Measurements from ENCODE around the gene TANC2. TPM values are rescaled to one million over a fixed set of nuclear protein-coding genes. Genes with fewer than 3 reads are reported as not detected.

Gene TANC2
- total and polyA plus RNA-seq, 9 of the 15 experiments (the other 6 are each of a cell fraction or from before 2014, with no cell fraction given) = 0.46 to 7.8 (median 4.5) TPM

DNA sequence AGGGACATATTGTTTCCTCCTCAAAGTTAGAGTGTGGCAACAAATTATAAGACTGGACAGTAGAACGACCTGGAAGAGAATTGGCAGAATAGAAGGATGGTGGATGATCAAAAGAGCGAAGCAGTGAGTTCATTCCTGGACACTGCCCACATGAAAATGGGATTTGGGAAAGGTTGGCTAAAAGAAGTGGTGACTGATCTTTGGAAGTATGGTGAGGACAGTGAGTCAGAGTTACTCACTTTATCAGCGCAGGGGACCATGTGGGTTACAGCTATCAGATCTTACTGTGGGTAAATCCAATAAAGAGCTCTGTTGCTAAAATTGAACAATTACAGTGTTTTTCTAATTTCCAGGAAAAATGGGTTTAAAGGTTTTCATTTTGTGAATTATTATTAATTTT lies 2.7 kb upstream of the TANC2 start (continued):
- TF ChIP-seq, protein P1, sequence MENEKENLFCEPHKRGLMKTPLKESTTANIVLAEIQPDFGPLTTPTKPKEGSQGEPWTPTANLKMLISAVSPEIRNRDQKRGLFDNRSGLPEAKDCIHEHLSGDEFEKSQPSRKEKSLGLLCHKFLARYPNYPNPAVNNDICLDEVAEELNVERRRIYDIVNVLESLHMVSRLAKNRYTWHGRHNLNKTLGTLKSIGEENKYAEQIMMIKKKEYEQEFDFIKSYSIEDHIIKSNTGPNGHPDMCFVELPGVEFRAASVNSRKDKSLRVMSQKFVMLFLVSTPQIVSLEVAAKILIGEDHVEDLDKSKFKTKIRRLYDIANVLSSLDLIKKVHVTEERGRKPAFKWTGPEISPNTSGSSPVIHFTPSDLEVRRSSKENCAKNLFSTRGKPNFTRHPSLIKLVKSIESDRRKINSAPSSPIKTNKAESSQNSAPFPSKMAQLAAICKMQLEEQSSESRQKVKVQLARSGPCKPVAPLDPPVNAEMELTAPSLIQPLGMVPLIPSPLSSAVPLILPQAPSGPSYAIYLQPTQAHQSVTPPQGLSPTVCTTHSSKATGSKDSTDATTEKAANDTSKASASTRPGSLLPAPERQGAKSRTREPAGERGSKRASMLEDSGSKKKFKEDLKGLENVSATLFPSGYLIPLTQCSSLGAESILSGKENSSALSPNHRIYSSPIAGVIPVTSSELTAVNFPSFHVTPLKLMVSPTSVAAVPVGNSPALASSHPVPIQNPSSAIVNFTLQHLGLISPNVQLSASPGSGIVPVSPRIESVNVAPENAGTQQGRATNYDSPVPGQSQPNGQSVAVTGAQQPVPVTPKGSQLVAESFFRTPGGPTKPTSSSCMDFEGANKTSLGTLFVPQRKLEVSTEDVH (IDR thresholded peaks at IDR 0.05; ENCODE audit: low read depth, partially characterized antibody) = no peak
- peak; percentile 75 for TF ChIP-seq SMARCA4 (IDR thresholded peaks at IDR 0.05)

DNA sequence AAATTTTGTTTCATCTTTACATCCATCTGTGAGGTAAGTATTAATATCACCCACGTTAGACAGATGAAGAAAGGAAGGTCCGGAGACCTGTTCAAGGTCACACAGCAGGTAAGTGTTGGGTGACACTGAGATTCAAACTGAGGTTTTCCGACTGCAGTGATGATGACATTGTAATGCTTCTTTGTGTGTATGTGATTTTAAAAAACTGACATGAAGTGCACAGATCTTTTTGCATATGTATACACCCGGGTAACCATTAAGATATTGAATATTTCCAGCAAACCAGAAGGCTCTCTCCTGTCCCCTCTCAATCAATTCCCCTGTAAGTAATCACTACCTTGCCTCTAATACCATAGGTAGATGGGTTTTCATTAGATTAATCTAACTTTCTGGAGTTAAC lies 1.5 kb upstream of the TANC2 start:
- 54% methylated on average over 4 of the region's 4 CpGs for WGBS (ENCODE audit: insufficient coverage, low coverage, missing lambda C conversion rate)
- FAIRE-seq (no peak), DNase-seq (ENCODE audit: extremely low read depth in 1 of 4, low spot score in 3 of 4) (no peak), ATAC-seq (no peak)
- H3K27me3 ChIP-seq (ENCODE audit: control insufficient read depth in 2 of 2, insufficient read depth in 2 of 2, low read length in 2 of 2) = peaks cover 0 to 3% of the 10 kb centered on the region in 2 experiments; a peak in 1 of 5 replicates
- in situ Hi-C loops (cut with MboI) = loop anchor here (25.0 kb wide), 1 partner anchor 252 kb away; no protein-coding TSS in a partner anchor
- TF ChIP-seq, protein P2, sequence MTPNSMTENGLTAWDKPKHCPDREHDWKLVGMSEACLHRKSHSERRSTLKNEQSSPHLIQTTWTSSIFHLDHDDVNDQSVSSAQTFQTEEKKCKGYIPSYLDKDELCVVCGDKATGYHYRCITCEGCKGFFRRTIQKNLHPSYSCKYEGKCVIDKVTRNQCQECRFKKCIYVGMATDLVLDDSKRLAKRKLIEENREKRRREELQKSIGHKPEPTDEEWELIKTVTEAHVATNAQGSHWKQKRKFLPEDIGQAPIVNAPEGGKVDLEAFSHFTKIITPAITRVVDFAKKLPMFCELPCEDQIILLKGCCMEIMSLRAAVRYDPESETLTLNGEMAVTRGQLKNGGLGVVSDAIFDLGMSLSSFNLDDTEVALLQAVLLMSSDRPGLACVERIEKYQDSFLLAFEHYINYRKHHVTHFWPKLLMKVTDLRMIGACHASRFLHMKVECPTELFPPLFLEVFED (CRISPR knock-in tag; conservative IDR thresholded peaks at IDR 0.05) = no peak
- TF ChIP-seq, protein P3, sequence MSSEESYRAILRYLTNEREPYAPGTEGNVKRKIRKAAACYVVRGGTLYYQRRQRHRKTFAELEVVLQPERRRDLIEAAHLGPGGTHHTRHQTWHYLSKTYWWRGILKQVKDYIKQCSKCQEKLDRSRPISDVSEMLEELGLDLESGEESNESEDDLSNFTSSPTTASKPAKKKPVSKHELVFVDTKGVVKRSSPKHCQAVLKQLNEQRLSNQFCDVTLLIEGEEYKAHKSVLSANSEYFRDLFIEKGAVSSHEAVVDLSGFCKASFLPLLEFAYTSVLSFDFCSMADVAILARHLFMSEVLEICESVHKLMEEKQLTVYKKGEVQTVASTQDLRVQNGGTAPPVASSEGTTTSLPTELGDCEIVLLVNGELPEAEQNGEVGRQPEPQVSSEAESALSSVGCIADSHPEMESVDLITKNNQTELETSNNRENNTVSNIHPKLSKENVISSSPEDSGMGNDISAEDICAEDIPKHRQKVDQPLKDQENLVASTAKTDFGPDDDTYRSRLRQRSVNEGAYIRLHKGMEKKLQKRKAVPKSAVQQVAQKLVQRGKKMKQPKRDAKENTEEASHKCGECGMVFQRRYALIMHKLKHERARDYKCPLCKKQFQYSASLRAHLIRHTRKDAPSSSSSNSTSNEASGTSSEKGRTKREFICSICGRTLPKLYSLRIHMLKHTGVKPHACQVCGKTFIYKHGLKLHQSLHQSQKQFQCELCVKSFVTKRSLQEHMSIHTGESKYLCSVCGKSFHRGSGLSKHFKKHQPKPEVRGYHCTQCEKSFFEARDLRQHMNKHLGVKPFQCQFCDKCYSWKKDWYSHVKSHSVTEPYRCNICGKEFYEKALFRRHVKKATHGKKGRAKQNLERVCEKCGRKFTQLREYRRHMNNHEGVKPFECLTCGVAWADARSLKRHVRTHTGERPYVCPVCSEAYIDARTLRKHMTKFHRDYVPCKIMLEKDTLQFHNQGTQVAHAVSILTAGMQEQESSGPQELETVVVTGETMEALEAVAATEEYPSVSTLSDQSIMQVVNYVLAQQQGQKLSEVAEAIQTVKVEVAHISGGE (CRISPR knock-in tag; IDR thresholded peaks at IDR 0.05) = peak in 1 of 3 experiments; percentile 91; a peak in 2 of 6 replicates
- H3K9ac ChIP-seq (ENCODE audit: insufficient read depth in 1 of 2, low read depth in 2 of 2, low read length in 2 of 2) = no peak overlapping the region
- no peak overlapping the region for H3K4me3 ChIP-seq
- intact Hi-C loops (cut with micrococcal nuclease) = no loop called here
- peaks cover 12 to 20% of the 10 kb centered on the region in 2 experiments; a peak in 4 of 5 replicates for H3K4me1 ChIP-seq (replicated peaks in 1 of 2; ENCODE audit: control insufficient read depth in 2 of 2, insufficient read depth in 2 of 2, low read length in 2 of 2)
- H3K4me2 ChIP-seq (ENCODE audit: insufficient read depth, low read length) = no peak overlapping the region
- no TSS peak for BruUV-seq (replicated peaks)
- no peaks in the 10 kb centered on the region for H3K9me1 ChIP-seq (ENCODE audit: control insufficient read depth, insufficient read depth, low read length)
- no peaks in the 10 kb centered on the region for H4K20me1 ChIP-seq (replicated peaks; ENCODE audit: control insufficient read depth, insufficient read depth, low read length)
- no peaks in the 10 kb centered on the region for H3K9me3 ChIP-seq (replicated peaks; ENCODE audit: control insufficient read depth, insufficient read depth, low read depth, low read length)
- no peaks in the 10 kb centered on the region for H3K36me3 ChIP-seq (ENCODE audit: control insufficient read depth, insufficient read depth, low read length)
- H2AFZ ChIP-seq (ENCODE audit: low read depth, low read length) = no peak overlapping the region
- ChIA-PET POLR2A (interaction anchor here (0.7 kb wide), 1 partner anchor 477 kb away, joined by 4 read pairs; no protein-coding TSS in a partner anchor), CTCF (ENCODE audit: low intra/inter-chr PET ratio) (no interaction called here)
- H3K27ac ChIP-seq (ENCODE audit: extremely low read depth, low read depth, low read length) = no peak overlapping the region
- peaks cover 6% of the 10 kb centered on the region; the same call in 2 of the 3 replicates for H3K79me2 ChIP-seq (ENCODE audit: control insufficient read depth, insufficient read depth, low read length)
